Measurements from ENCODE around the gene SNW1. TPM values are rescaled to one million over a fixed set of nuclear protein-coding genes. Genes with fewer than 3 reads are reported as not detected.

SNW1 gene
- total RNA-seq, 4 donors from 2014 or later: 39.9 to 57.4 (median 51.0) TPM

- Histone ChIP-seq H3K9me3 (no peaks in the 10 kb centered on the region), H3K27ac (replicated peaks in 1 of 4) (peak overlapping the region; percentile 45 to 59 (median 54)), H3K27me3 (no peaks in the 10 kb centered on the region), H3K36me3 (peaks cover 6 to 57% (median 30%) of the 10 kb centered on the region in 4 donors), H3K4me3 (no peak overlapping the region), H3K4me1 (peaks cover 11 to 20% (median 19%) of the 10 kb centered on the region in 4 donors)
- TF ChIP-seq POLR2AphosphoS5 (IDR thresholded peaks at IDR 0.05) (no peak), POLR2A (IDR thresholded peaks at IDR 0.05; ENCODE audit: low read depth) (no peak), EP300 (IDR thresholded peaks at IDR 0.05) (no peak)
- TF ChIP-seq, protein P1, sequence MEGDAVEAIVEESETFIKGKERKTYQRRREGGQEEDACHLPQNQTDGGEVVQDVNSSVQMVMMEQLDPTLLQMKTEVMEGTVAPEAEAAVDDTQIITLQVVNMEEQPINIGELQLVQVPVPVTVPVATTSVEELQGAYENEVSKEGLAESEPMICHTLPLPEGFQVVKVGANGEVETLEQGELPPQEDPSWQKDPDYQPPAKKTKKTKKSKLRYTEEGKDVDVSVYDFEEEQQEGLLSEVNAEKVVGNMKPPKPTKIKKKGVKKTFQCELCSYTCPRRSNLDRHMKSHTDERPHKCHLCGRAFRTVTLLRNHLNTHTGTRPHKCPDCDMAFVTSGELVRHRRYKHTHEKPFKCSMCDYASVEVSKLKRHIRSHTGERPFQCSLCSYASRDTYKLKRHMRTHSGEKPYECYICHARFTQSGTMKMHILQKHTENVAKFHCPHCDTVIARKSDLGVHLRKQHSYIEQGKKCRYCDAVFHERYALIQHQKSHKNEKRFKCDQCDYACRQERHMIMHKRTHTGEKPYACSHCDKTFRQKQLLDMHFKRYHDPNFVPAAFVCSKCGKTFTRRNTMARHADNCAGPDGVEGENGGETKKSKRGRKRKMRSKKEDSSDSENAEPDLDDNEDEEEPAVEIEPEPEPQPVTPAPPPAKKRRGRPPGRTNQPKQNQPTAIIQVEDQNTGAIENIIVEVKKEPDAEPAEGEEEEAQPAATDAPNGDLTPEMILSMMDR (IDR thresholded peaks at IDR 0.05): no peak
- no peak for DNase-seq (ENCODE audit: extremely low spot score)
- 72% methylated on average over 7 of the region's 7 CpGs for WGBS
- intact Hi-C loops (cut with DNase I): no loop called here
Measured at GRCh38 chr14:77681196-77682157, 79.5 kb downstream of the SNW1 start.

- Histone ChIP-seq H3K4me1 (no peaks in the 10 kb centered on the region), H3K9me3 (no peaks in the 10 kb centered on the region), H3K27ac (replicated peaks in 1 of 4) (no peak overlapping the region), H3K27me3 (no peaks in the 10 kb centered on the region), H3K4me3 (no peak overlapping the region), H3K36me3 (peaks cover 27 to 83% (median 55%) of the 10 kb centered on the region in 4 donors)
- WGBS: 95% methylated on average over 8 of the region's 8 CpGs
- intact Hi-C loops (cut with DNase I): no loop called here
- no peak for DNase-seq (ENCODE audit: extremely low spot score)
- TF ChIP-seq POLR2AphosphoS5 (IDR thresholded peaks at IDR 0.05) (no peak), EP300 (IDR thresholded peaks at IDR 0.05) (no peak), POLR2A (IDR thresholded peaks at IDR 0.05; ENCODE audit: low read depth) (no peak)
- TF ChIP-seq, protein P1 (IDR thresholded peaks at IDR 0.05): no peak
Measured at GRCh38 chr14:77674931-77675330, 86.0 kb downstream of the SNW1 start.

GRCh38 chr14:77673193-77673592, 87.8 kb downstream of the SNW1 start:
- Histone ChIP-seq H3K9me3 (no peaks in the 10 kb centered on the region), H3K4me3 (no peak overlapping the region), H3K27me3 (no peaks in the 10 kb centered on the region), H3K36me3 (peaks cover 27 to 66% (median 43%) of the 10 kb centered on the region in 4 donors), H3K27ac (replicated peaks in 1 of 4) (no peak overlapping the region), H3K4me1 (no peaks in the 10 kb centered on the region)
- DNase-seq (ENCODE audit: extremely low spot score): no peak
- TF ChIP-seq POLR2AphosphoS5 (IDR thresholded peaks at IDR 0.05) (no peak), EP300 (IDR thresholded peaks at IDR 0.05) (no peak), POLR2A (IDR thresholded peaks at IDR 0.05; ENCODE audit: low read depth) (no peak)
- TF ChIP-seq, protein P1 (IDR thresholded peaks at IDR 0.05): no peak
- intact Hi-C loops (cut with DNase I): no loop called here

Other genes with a start within 250 kb of the SNW1 start
- 10 to 100 TPM; 14.5 to 25.3 (median 20.1) TPM for gene SPTLC2, start 144.5 kb downstream of the SNW1 start, total RNA-seq
- gene ALKBH1, start 53.1 kb downstream of the SNW1 start, total RNA-seq: 10 to 100 TPM in 3 of 4 donors, 1 to 10 TPM in 1; 8.0 to 13.3 (median 11.8) TPM
- 100 to 1,000 TPM; 101 to 247 (median 166) TPM for gene SLIRP, start 53.1 kb downstream of the SNW1 start, total RNA-seq
- 1 to 10 TPM; 5.0 to 7.2 (median 5.7) TPM for gene ADCK1, start 39.0 kb upstream of the SNW1 start, total RNA-seq

Data from esophagus muscularis mucosa (tissue), 4 donors.